ENCODE data around the gene MYOC.
A peak's percentile ranks its signal among the peaks of the same experiment; 100 is the strongest.
"Not testable (repeated sequence)": the region's sequence is repeated elsewhere in the genome, so short reads cannot be mapped to it uniquely, and the experiment has no call there.

MYOC gene

DNA sequence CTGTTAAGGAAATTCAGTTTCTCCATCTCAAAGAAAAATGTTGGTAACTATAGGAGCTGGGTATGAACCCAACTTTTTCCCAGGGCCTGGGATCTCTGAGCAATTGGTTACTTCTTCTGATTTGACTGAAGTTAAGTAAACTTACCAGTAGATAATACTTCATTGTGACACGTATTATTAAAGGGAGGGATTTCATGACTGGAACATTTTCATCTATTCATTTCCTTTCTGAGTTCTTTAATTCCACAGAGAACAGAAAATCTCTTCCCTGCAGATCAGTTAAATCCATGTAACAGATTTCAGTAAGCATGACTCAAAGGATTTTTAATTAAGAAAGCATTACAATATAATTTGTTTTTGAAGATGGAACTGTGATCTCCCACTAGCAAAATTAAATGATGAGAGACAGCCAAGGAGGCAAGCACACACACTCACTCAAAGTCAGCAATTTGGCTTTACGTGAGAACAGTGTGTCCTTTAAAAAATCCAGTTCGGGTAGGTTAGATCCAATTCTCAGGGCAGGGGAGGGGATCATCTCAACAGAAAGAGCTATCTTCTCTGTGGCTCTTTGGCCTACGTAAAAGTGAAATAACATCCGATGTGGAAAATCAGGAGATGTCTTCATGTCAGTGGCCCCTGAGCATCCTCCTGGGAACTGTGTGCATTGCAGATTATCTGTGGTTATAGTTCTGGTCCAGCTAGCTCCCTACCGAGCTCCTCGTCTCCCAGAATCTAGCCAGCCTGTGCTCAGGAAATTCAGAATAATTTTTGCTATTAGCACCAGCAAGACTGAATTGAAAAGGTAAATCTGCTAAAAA is 10.8 kb upstream of the MYOC start:
- TF ChIP-seq, protein P1, sequence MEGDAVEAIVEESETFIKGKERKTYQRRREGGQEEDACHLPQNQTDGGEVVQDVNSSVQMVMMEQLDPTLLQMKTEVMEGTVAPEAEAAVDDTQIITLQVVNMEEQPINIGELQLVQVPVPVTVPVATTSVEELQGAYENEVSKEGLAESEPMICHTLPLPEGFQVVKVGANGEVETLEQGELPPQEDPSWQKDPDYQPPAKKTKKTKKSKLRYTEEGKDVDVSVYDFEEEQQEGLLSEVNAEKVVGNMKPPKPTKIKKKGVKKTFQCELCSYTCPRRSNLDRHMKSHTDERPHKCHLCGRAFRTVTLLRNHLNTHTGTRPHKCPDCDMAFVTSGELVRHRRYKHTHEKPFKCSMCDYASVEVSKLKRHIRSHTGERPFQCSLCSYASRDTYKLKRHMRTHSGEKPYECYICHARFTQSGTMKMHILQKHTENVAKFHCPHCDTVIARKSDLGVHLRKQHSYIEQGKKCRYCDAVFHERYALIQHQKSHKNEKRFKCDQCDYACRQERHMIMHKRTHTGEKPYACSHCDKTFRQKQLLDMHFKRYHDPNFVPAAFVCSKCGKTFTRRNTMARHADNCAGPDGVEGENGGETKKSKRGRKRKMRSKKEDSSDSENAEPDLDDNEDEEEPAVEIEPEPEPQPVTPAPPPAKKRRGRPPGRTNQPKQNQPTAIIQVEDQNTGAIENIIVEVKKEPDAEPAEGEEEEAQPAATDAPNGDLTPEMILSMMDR (IDR thresholded peaks at IDR 0.05; ENCODE audit: insufficient read depth, low read depth, low read length, missing control alignments), result no peak
- DNase-seq (ENCODE audit: low read depth), result no peak
- H3K4me3 ChIP-seq (ENCODE audit: low read depth, low read length), result no peak overlapping the region

DNA sequence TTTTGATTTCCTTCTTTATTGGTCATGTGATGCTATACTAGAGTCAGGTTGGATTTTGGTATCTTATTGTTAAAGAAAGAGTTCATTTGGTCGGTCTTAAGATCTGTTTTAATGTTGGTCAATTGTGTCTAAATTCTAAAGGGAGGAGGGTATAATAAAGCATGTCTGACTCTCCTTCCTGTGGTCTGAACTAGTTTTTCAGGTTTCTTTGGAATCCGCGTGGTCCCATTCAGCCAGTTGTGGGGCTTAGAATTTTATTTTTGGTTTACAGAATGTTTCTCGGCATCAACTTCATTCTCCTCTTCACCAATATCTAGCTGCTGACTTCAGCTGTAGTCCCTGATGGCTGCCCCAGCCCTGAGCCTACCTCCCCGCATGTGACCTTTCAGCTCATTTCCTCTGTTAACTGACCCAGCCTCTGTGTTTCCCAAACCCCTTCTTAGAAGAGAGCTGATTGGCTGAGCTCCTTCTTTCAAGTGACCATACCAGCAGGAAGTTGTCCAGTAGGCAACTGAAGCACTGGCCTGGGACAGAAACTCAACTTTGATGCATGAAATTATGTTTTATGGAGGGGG is 8.7 kb upstream of the MYOC start:
- DNase-seq (ENCODE audit: low read depth), result no peak
- TF ChIP-seq, protein P1 (IDR thresholded peaks at IDR 0.05; ENCODE audit: insufficient read depth, low read depth, low read length, missing control alignments), result no peak
- H3K4me3 ChIP-seq (ENCODE audit: low read depth, low read length), result no peak overlapping the region

DNA sequence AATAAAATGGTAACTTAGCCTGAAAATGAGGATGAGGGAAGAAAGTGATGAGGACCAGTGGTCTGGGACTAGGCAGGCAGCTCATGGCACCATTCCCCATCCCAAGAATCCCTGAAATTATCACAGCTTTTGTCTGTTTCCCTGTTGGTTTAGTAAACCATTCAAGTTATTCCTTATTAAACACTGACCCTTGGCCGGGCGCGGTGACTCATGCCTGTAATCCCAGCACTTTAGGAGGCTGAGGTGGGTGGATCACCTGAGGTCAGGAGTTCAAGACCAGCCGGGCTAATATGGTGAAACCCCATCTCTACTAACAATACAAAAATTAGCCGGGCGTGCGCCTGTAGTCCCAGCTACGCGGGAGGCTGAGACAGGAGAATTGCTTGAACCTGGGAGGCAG is 3.7 kb upstream of the MYOC start:
- not testable (repeated sequence) for DNase-seq (ENCODE audit: low read depth); H3K4me3 ChIP-seq (ENCODE audit: low read depth, low read length)

DNA sequence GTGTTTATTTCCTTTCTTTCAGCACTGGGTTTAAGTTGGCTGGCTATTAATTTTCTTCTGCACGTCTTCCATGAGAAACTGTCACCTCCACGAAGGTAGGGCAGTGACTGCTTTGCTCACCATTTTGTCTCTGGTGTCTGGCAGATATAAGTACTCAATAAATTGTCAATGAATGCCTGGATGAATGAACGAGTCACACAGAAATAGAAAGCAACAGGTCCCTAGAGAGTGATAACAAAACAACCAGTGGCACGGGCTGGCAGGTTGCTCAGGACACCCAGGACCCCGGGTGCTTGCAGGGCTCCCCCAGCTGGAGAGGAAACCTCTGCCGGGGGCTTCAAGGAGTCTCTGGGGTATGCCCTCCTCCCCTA is 3.2 kb upstream of the MYOC start:
- DNase-seq (ENCODE audit: low read depth), result no peak
- H3K4me3 ChIP-seq (ENCODE audit: low read depth, low read length), result no peak overlapping the region
- TF ChIP-seq, protein P1 (IDR thresholded peaks at IDR 0.05; ENCODE audit: insufficient read depth, low read depth, low read length, missing control alignments), result no peak

DNA sequence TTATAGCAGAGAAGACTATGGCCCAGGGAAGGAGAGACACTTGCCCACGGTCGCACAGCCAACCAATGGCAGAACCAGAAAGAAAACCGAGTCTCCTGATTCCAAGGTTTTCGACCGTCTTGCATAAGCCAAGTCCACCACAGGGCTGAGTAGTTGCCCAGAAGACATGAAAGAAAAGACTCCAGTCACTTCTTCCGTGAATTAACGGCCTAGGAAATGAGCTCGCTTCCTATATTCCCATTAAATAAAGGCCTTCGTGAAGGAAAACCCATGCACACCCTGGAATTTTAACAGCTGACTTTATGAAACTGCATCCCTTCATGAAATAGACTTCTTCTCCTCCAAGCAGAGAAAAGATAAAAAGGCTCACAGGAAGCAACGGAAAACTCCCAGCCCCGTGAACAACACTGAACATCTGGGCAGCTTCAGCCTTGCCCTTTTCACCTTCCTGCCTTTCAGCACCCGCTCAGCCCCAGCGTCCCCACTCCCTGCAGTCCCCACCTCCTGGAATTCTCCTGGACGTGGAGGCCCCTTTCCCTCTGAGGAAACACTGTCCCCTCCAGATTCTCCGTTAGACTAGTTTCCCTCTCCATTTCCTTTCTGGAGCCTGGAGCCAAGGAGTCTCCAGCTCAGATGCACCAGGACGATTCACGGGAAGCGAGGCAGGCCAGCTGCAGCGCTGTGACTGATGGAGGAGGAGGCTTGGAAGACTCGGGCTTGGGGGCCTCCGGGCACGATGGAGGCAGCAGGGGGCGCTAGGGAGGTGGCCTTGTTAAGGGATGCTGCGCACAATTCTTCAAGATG is 2.7 kb upstream of the MYOC start:
- no peak overlapping the region for H3K4me3 ChIP-seq (ENCODE audit: low read depth, low read length)
- DNase-seq (ENCODE audit: low read depth), result peak; percentile 81
- TF ChIP-seq, protein P1 (IDR thresholded peaks at IDR 0.05; ENCODE audit: insufficient read depth, low read depth, low read length, missing control alignments), result peak; percentile 92

DNA sequence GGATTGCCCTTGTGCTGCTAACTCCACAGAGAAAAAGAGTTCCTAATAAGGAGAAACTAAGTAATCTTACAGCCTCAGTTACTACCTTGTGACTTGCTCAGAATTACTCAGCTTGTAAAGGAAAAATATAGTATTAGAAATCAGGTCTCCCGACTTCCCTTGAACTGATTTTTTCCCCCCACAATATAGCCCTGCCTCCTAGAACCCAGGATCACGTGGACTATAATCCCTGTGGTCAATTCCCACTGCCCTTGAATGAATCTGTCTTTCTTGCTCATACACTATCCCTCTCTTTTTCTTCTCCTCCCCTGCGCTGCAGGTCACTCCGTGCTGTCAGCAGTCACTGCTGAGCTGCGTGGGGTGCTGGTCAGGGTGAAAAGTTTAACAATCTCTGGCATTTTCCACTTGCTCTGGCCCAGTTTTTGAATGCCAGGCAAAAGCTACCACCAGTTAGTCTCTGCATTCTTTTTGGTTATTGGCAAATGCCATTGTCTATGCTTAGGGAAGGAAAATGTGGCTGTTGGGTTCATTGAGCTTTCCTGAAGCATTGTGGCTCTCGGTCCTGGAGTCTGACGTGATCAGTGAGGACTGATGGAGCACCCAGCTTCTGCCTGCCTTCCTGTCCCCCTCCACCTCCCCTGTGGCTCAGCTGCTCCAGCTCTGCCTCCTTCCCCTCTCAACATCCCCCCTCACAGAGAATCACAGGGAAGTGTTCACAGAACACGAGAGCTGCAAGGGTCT is 1.9 kb upstream of the MYOC start:
- TF ChIP-seq, protein P1 (IDR thresholded peaks at IDR 0.05; ENCODE audit: insufficient read depth, low read depth, low read length, missing control alignments), result no peak
- no peak overlapping the region for H3K4me3 ChIP-seq (ENCODE audit: low read depth, low read length)
- DNase-seq (ENCODE audit: low read depth), result no peak

DNA sequence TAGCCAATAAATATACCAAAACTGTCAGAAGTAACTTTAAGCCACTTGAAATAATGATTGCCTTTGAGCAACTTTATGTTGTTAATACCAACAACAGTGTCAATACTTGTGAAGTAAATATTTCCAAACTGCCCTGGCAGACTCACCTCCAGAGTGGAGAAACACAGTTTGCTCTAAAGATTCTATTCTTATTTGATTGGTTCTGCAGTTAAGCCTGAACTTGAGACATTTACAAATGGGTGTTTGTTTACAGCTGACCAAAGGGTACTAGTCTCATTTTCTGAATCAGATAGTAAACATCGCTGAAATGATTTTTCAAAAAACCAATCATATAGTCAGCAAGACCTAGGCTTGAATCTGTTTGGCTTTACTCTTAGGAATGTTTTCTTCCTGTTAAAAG is 1.3 kb upstream of the MYOC start:
- DNase-seq (ENCODE audit: low read depth), result no peak
- TF ChIP-seq, protein P1 (IDR thresholded peaks at IDR 0.05; ENCODE audit: insufficient read depth, low read depth, low read length, missing control alignments), result no peak
- H3K4me3 ChIP-seq (ENCODE audit: low read depth, low read length), result no peak overlapping the region

Measured in GM12865 (cell line).